Lower leg skin (tissue), 4 donors: Measurements from ENCODE around the gene GTPBP4. TPM values are rescaled to one million over a fixed set of nuclear protein-coding genes. Genes with fewer than 3 reads are reported as not detected.
A peak's percentile ranks its signal among the peaks of the same experiment; 100 is the strongest.

Source experiments
- DNase-seq, 2 donors: peaks; one replicate each; pipeline ENCODE4 v3.0.0-alpha.2; 2019; ENCODE audit warnings: low spot score in 2 of 2
- H3K4me3 ChIP-seq: fragments of 200-600 bp; sonication (generic); 2 replicates; pipeline ENCODE4 v1.5.1; 2017; ENCODE audit warnings: mild to moderate bottlenecking, low read depth; ENCODE audit not compliant: poor library complexity, severe bottlenecking
- POLR2A ChIP-seq, 2 donors: fragments of 450-650 bp; IDR thresholded peaks; one replicate each; pipeline ENCODE4 v1.6.1; 2016 to 2017; ENCODE audit warnings: antibody characterized with exemption in 2 of 2, mild to moderate bottlenecking in 1 of 2, moderate library complexity in 1 of 2
- WGBS, 2 donors: methylation state at CpG; one replicate each; pipeline ENCODE4 v1.1.5; 2018; 5-methylcytosine and 5-hydroxymethylcytosine counted together
- intact Hi-C: fragments of 100-400 bp; cut with DNase I; formaldehyde crosslinking; loops from one replicate; pipeline ENCODE4 v1.15.0; 2023; ENCODE audit warnings: low total_unique reads
- total RNA-seq, 4 donors: library from RNA; depleted of rRNA; stranded (reverse); fragments of >200 nt; gene quantifications; one replicate each; pipeline ENCODE4 v1.1.0, GENCODE V29; 2016
- TF ChIP-seq, protein P1 (sequence below), 3 donors: fragments of 450-650 bp; IDR thresholded peaks; one replicate each; pipeline ENCODE4 v1.5.1; 2016; ENCODE audit warnings: antibody characterized with exemption in 3 of 3, mild to moderate bottlenecking in 3 of 3, moderate library complexity in 2 of 3

Gene GTPBP4
- 10 to 100 TPM in 3 of 4 donors, 1 to 10 TPM in 1; 8.8 to 23.2 (median 15.8) TPM for total RNA-seq

DNA sequence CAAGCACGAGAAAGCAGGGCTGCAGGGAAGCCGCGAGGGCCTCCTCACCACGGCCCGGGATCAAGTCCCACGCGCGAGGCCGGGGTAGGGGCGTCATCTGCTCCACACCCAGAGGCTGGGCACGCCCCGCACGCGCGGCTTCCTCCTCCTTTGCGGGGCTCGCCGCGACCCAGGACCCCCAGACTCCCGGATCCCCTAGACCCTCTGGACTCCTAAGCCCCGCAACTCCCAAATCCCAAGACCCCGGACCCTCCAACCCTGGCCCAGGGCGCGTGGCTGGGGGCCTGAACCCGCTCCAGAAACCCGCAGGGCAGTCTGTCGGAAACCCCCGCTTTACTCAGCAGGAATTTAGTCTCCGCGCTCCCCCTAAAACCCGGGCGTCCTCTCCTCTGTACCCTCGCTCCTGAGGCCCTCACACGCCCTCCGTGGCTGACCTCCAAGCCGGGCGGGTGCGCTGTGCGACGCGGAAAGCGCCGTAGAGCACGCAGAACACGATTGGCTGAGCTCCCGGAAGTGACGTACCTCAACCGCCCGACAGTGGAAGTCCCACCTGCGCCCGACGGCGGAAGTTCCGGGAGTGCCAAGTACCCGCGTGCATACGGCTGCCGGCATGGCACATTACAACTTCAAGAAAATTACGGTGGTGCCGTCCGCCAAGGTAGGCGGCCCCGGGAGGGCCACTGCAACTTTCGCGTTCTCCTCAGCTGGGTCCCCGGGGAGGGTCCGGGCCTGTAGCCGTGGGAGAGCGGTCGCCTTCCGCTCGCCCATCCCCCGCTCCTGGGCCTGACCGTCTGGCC, at the start of gene GTPBP4:
TSS of gene GTPBP4 (plus strand) at position 565 of the 797 bp plus-strand sequence. CDS start at position 611, 46 bp downstream.
- 0 to 1% methylated on average over 26 to 57 of the region's 74 CpGs for WGBS, 2 donors
- peak within 1 kb of the TSS; percentile 89 for H3K4me3 ChIP-seq
- TF ChIP-seq, protein P1, sequence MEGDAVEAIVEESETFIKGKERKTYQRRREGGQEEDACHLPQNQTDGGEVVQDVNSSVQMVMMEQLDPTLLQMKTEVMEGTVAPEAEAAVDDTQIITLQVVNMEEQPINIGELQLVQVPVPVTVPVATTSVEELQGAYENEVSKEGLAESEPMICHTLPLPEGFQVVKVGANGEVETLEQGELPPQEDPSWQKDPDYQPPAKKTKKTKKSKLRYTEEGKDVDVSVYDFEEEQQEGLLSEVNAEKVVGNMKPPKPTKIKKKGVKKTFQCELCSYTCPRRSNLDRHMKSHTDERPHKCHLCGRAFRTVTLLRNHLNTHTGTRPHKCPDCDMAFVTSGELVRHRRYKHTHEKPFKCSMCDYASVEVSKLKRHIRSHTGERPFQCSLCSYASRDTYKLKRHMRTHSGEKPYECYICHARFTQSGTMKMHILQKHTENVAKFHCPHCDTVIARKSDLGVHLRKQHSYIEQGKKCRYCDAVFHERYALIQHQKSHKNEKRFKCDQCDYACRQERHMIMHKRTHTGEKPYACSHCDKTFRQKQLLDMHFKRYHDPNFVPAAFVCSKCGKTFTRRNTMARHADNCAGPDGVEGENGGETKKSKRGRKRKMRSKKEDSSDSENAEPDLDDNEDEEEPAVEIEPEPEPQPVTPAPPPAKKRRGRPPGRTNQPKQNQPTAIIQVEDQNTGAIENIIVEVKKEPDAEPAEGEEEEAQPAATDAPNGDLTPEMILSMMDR (IDR thresholded peaks at IDR 0.05): no peak
- TF ChIP-seq POLR2A (IDR thresholded peaks at IDR 0.05): no peak
- intact Hi-C loops: no loop called here
- DNase-seq: peak; percentile 97 to 100

DNA sequence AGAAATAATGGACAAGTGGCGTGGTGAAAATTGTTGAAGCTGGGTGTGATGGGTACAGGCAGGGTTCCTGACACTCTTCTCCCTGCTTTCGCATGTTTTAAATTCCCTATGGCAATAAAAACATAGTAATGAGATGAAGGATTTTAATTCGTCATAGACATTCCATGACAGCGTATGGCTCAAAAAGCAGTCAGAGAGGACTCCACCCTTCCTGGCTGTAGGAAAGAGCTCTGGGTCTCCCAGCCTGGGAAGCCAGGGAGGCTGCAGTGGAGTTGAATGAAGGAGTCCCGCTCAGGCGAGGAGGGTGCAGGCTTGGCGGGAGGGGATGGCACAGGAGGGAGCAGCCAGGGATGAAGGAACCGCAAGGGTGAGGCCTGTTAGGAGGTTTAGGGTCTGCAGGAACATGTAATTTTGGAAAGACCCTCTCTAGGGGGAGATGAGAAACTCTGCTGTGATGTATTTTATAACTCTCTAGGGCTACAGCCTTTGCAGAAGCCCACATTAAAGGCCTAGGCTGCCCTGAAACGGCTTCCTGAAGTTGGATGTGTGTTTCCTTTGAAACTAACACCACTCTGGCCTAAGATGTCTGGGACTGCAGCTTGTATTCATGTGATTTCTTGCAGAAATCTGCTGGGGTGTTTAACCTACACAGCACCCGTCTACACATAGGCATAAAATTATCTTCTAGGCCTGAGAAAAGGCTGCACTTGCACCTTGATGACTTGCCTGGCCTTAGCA, 49.1 kb upstream of the GTPBP4 start:
- DNase-seq: no peak
- H3K4me3 ChIP-seq: no peak overlapping the region
- TF ChIP-seq, protein P1 (IDR thresholded peaks at IDR 0.05): no peak
- no peak for TF ChIP-seq POLR2A (IDR thresholded peaks at IDR 0.05)
- 78 to 80% methylated on average over 10 of the region's 10 CpGs for WGBS, 2 donors
- intact Hi-C loops: no loop called here

DNA sequence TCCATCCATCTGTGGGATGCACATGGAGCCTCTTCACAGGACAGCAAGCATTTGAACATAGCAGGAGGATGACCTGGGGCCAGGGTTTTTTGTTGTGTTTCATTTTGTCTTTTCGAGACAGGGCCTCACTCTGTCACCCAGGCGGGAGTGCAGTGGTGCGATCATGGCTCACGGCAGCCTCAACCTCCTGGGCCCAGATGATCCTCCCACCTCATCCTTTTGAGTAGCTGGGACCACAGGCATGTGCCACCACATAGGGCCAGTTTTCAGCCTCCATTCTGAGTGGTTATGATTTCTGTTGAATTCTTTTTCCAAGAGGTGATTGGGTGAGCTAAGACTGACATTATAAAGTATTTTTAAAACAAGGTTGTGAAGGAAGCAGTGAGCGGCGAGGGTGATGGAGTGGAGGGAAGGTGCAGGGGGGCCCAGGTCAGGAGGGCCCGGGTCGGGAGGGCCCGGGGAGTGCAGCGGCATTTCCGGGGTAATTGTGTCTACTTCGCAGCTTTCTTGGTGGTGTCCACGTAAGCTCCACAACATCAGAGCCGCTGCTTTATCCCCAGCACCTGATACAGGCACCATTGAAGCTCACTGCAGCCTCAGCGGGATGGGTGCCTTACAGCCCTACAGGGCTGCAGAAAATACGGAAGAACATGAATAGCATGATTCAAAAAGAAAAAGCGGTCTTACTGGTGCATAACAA, 44.8 kb upstream of the GTPBP4 start:
- intact Hi-C loops: no loop called here
- no peak overlapping the region for H3K4me3 ChIP-seq
- DNase-seq: no peak
- WGBS, 2 donors: 92 to 96% methylated on average over 17 of the region's 17 CpGs
- TF ChIP-seq, protein P1 (IDR thresholded peaks at IDR 0.05): no peak
- no peak for TF ChIP-seq POLR2A (IDR thresholded peaks at IDR 0.05)

DNA sequence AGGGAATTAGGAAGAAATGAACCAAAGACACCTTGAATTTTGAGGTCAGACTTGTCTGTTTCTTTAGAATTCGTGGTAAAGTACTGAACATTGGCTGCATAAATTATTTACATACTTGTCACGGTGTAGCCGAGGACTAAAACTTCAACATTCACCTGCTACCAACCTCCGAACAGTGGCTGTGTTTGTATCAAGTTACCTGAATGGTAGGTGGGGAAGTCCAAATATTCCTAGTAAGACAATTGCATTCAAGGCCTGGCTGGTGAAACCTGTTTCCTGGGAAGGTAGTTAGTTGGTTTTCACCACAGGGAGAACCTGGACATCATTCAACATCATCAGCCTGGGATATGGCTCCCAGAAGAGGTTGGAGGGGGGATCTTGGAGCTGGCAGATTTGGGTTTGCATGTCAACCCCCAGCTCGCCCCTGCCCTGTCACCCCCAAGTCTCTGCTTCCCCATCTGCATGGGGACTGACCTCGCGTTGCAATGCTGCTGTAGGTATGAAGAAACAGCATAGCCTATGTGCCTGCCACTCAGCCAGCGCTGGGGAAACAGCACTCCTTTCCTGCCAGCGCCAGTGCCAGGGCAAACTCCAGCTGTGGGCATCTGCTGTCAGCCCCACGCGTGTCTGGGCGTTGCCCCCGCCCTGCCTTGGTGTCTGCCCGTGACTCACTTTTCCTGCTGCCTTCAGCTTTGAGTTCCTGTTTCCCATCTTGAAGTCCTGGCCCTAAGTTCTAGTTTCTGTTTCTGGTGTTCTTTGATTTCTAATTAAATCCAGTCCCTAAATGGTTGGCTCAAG, 44.0 kb upstream of the GTPBP4 start:
- TF ChIP-seq POLR2A (IDR thresholded peaks at IDR 0.05): no peak
- TF ChIP-seq, protein P1 (IDR thresholded peaks at IDR 0.05): no peak
- intact Hi-C loops: no loop called here
- no peak overlapping the region for H3K4me3 ChIP-seq
- 30 to 37% methylated on average over 14 of the region's 14 CpGs for WGBS, 2 donors
- peak; percentile 76 to 94 for DNase-seq

DNA sequence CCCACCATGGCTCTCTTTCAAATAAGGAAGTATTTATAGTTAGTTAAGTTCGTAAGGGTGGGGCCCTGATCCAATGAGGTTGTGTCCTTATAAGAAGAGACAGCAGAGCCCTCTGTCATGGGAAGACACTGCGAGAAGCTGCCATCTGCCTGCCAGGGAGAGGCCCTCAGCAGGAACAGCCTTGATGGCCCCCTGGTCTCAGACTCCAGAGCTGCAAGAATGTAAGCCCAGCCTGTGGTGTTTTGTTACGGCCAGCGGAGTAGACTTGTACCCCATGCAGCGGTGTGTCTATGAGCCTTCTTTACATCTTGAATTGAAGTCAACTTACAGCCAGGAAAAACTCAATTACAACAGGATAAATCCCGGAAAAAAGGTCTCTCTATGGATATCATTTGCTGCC, 42.5 kb upstream of the GTPBP4 start:
- intact Hi-C loops: no loop called here
- H3K4me3 ChIP-seq: no peak overlapping the region
- TF ChIP-seq, protein P1 (IDR thresholded peaks at IDR 0.05): no peak
- TF ChIP-seq POLR2A (IDR thresholded peaks at IDR 0.05): no peak
- 93 to 95% methylated on average over 6 of the region's 6 CpGs for WGBS, 2 donors
- no peak for DNase-seq
